HG02981 (cell line): ENCODE results near the gene SECTM1.
"Not testable (repeated sequence)": the region's sequence is repeated elsewhere in the genome, so short reads cannot be mapped to it uniquely, and the experiment has no call there.

Experiments used
- ATAC-seq: cut with Tn5 transposase; IDR thresholded peaks from one replicate; pipeline ENCODE4 v1.9.1; 2021; ENCODE audit warnings: mild to moderate bottlenecking, moderate library complexity; ENCODE audit not compliant: unreplicated experiment

The SECTM1 gene

DNA sequence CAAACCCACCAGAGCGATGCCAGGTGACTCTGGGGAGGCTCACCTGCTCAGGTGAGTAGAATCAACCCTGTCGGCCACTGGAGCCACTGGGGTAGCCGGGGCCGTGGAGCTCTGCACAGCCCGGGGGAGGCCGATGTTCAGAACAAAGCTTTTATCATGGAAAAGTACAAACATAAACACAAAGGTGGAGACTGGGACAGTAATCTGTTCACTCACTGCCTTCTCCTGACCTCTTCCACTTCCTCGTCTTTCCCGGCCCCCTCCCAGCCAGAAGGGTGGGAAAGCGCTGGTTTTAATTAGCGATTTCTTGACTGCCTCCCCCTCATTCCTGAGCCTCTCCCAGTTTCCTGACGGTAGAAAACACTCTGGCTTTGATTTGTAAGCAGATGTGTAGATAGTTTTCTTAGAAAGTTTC is 15.7 kb upstream of the SECTM1 start:
- ATAC-seq = no peak

DNA sequence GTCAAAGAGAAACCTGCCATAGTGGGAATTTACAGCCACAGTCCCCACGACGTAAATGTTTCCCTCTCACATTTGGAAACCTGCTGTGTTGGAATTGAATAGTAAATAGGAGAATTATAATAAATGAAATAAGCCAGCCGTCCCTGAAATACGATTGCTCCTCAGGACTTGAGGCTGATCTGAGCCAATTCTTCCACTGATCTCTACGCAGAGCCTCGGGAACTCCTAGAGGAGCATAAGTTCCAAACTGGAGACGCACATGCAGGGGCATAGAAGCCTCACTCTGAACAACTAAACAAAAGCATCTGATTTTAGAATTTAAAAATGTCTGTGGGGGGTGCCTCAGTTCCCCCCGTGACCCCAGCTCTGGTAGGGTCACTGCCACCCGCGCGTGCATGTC is 15.3 kb upstream of the SECTM1 start:
- ATAC-seq = no peak

DNA sequence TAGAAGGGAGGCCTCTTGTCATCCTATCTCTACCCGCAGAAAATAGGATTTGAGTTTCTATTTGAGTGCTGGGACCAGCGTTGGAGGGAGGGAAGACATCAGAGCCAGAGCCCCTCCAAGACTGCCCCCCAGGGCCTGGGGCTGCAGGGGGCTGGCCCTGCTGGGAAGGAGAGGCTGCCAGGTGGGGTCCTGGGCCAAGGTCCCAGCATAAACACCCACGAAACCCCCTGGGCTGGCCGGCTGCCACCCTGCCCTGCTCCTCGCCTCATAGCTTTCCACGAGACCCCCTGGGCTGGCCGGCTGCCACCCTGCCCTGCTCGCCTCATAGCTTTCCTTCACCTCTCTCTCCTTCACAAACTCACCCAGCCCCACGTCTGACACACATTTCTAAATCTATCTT is 14.9 kb upstream of the SECTM1 start:
- ATAC-seq = no peak

DNA sequence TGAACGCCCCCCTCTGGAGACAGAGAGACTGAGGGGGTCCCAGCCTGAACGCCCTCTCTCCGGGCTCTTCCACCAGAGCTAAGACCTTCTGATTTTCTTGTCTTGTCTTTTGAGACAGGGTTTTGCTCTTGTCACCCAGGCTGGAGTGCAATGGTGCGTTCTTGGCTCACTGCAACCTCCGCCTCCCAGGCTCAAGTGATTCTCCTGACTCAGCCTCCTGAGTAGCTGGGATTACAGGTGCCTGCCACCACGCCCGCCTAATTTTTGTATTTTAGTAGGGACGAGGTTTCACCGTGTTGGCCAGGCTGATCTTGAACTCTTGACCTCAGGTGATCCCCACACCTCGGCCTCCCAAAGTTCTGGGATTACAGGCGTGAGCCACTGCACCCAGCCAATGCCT is 14.4 kb upstream of the SECTM1 start:
- ATAC-seq = not testable (repeated sequence)

DNA sequence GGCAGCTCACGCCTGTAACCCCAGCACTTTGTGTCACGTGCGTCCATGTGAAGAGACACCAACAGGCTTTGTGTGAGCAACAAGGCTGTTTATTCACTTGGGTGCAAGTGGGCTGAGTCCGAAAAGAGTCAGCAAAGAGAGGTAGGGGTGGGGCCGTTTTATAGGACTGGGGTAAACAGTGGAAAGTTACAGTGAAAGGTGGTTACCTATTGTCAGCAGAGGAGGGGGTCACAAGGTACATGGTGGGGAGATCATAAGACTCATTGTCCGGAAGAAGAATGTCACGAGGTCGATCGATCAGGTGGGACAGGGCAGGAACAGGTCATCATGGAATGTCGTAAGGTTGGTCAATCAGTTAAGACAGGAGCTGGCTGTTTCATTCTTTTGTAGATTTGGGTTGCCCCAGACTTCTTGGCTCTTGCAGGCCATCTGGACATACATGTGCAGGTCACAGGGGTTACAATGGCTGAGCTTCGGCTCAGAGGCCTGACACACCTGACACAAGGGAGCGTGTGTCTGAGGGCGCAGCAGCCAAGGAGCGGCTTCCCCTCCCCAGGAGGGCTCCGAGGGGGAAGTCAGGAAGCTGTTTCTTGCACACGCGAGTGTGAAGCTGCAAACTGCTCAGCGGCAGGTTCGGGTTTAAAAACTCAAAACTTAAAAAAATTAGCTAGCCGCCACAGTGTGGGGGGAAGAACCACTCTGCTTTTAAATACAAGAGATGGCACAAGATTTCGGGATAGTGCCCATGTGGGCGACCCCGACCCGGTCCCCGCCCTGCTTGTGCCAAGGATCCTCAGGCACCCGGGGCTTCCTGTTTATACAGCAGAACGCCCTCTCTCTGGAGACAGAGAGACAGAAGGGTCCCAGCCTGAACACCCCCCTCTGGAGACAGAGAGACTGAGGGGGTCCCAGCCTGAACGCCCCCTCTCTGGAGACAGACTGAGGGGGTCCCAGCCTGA is 13.1 kb upstream of the SECTM1 start:
- ATAC-seq = no peak

DNA sequence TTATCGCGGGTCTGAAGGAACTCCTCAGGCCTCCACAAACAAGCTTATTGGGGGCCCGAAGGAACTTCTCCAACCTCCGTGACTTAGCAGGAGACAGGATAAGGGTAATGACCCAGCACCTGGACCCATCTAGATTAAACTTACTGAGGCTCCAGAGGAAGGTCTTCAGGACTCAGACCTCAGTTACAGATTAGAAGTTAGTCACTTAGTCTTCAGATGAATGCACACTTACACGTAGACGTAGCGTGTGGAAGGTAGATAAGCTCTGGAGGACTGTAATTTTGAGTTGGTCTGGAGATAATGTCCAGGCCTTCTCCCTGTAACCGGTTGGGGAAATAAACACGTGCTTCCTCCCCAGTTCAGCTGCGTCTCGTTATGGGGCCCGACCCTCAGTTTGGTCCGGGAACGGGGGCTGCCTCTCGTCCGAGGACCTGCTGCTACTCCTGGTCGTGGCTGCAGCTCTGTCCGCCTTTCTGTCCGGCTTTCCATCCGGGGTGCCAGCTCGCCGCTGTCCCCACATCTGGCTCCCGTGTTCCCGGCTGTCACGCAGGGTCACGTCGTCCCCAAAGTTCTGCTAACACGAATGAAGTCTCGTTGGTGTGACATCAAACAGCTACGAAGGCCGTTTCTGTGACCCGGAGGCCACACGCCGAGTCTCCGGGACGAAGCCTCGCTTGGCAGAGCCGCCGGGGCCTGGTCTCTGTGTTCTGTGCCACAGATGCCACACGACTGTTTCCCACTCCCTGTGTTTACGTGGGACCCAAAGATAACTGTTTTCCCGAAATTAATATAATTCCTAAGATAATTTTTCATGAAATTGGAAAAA is 11.8 kb upstream of the SECTM1 start:
- ATAC-seq = no peak

DNA sequence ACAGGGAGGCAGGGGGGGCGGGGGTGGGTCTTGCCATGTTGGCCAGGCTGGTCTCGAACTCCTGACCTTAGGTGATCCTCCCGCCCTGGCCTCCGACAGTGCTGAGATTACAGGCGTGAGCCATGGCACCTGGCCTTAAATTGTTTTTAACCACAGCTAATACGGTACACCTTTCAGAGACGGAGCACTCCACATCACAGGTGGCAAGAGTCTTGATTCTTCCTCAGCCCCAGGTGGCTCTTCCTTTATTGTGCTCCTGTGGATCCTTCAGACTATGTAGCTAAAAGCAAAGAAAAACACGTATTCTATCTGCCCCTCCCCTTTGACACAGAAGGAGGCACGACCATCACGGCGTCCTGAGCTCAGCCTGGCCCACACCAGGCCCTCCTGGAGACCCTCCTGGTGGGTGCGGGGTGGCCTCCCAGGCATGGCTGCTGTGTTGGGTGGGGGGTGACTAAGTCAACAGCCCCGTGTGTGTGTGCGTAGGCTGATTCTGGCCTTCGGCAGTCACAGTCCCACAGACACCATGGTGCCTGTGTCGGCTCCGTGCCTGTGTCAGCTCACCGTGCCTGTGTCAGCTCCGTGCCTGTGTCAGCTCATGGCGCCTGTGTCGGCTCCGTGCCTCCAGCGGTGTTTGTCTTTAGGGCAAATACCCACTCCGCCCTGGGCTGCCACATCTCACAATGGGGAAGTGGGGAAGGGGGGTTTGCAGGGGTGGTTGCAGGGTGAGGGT is 10.8 kb upstream of the SECTM1 start:
- ATAC-seq = no peak

DNA sequence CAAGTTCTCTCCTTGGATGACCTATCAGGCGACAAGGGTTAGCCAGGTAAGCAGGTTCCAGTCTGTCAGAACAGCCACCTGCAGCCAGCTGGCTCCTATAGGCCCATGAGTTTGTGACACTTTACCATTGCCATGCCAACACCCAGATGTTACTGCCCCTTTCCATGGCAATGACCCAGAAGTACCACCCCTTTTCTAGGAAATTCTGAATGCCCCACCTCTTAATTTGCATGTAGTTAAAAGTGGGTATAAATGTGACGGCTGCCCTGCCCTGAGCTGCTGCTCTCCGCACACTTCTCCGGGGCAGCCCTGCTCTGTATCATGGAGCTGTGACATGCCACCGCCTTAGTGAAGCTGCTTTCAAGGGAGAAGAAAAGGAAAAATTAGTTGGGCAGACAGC is 10.0 kb upstream of the SECTM1 start:
- no peak for ATAC-seq

DNA sequence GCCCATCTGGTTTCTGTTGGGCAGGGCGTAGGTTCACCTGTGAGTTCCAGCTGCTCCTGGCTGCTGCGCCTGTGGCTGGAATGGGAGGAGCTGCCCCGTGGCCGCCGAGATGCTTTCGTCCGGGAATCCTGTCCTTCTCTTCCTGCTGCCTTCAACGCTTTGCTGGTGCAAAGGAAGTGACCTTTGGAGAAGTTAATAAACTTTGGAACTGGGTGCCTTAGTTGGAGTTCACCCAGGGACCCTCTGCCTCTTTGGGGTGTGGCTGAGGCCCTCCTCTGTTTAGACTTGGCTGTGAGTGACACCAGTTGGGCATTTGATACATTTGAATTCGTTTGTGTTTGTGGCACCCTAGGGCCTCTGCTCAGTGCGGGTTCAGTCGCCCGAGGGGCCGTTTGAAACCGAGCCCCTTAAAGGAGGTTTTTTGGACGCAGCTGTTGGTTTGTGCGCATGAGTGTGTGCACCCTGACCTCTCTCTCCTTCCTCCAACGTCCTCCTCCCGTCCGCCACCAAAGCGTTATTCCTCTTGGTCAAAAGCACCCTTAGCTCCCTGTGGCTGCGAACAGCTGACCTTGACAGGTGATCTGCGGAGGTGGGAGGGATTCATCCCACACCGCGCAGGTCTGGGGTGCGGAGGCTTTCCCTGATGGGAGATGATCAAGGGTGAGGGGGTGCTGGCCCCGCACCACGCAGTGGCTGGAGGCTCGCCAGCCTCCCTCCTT is 9.0 kb upstream of the SECTM1 start:
- no peak for ATAC-seq

DNA sequence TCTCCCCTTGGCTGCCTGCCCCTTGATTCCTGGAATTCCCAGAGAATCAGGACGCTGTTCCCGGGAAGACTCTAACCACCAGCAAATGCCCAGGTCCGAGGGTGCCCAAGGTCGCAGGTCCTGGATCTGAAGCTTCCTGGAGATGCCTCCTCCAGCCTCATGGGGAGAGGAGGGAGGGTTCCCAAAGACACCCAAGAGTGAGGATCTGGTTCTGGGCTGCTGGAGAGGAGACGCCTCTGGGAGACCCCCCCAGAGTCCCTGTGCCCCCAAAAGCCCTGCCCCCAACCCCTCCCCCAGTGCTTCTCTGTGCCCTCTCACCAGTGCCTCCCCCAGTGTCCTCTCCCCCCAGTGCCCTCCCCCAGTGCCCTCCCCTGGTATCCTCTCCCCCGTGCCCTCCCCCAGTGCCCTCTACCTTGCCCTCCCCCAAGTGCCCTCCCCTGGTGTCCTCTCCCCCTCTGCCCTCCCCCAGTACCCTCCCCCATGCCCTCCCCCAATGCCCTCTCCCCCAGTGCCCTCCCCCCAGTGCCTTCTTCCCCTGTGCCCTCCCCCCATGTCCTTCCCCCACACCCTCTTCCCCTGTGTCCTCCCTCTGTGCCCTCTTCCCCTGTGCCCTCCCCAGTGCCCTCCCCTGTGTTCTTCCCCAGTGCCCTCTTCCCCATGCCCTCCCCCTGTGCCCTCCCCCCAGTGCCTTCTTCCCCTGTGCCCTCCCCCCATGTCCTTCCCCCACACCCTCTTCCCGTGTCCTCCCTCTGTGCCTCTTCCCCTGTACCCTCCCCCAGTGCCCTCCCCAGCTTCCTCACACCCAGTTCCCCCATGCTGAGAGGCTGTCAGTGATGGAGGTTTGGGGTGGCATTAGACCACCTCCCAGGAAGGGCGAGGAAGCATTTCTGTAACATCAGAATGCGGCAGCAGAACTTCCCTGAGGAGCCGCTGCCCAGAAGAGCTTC is 6.3 kb upstream of the SECTM1 start:
- no peak for ATAC-seq

DNA sequence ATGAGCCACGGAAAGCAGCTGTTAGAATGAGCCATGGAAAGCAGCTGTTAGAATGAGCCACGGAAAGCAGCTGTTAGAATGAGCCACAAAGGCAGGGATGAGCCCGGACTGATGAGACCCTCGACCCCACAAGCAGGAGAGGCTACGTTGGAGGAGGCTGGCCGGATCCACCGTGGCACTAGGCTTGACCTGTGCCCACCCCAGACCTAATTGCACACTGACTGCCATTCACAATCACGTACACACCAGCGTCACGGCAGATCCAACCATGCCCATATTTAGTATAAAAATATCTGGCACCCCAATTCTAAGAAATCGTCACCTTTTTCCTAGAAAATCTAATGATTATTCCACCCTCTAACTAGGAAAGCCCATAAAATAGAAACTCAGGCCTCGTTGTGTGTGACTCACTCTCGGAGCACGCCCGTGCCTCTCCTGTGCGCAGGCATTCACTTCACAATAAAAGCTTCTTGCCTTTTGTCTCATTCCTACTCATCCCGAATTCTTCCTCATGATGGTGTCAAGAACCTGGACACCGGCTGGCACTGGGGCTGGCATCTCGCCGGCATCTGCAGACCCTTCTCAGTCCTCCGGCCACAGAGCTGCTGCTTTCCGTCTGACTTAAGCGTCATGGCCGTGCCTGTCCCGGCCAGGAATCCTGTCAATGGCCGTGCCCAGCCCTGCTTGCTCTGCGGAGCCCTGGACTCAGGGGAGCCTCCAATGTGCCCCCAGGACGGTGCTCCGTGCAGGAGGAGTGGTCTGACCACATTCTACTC is 5.5 kb upstream of the SECTM1 start:
- no peak for ATAC-seq

DNA sequence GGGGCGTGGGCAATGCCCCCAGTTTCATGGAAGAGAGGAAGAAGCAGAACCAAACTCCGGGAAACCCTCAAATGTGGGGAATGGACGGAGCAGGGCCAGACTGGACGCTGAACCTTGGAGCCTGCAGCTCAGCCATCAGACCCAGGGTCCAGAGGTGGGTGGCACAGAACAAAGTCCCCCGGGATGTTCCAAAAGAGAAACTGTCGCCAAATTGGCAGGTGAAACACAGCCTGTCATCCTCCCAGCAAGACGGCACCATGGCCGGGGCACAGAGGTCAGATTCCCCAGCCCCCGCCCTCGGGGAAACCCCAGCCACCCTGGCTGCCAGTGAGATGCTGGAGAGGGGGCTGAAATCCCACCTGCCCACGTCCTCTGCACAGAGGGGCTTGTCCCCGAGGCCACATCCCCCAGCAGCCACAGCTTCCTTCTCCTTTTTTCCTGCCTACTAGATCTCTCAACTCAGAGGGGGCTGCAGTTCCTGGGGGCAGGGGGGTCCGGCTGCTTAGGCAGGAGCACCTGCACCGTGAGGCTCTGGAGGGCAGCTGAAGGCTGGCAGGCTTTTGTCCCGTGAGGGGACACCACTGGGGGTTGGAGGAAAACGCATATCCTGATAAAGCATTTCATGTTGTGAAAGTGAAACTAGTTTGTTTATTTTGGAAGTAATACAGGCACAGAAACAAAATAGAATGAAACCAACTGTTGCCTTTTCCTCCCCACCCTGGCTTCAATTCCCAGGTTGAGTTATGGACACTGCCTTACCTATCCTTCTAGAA is 1.2 kb upstream of the SECTM1 start:
- no peak for ATAC-seq

DNA sequence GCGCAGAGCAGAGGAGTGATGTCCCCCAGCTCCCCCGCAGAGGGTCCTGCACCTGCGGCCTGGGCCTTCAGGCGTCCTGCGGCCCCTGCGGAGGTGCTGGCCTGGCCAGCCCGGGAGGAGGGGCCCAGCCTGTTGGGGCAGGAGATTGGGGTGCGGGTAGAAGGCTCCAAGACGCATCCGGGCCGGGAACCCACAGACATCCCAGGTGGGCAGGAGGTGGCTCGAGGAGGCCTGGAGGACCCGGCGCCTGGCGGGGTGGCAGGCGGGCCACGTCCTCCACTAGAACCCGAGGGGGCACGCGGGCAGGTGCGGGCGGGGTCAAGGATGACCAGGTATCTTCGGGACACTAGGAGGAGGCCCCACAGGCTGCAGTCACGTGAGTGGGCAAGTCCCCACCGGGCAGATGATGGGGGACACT is 647 bp upstream of the SECTM1 start:
- ATAC-seq = no peak

DNA sequence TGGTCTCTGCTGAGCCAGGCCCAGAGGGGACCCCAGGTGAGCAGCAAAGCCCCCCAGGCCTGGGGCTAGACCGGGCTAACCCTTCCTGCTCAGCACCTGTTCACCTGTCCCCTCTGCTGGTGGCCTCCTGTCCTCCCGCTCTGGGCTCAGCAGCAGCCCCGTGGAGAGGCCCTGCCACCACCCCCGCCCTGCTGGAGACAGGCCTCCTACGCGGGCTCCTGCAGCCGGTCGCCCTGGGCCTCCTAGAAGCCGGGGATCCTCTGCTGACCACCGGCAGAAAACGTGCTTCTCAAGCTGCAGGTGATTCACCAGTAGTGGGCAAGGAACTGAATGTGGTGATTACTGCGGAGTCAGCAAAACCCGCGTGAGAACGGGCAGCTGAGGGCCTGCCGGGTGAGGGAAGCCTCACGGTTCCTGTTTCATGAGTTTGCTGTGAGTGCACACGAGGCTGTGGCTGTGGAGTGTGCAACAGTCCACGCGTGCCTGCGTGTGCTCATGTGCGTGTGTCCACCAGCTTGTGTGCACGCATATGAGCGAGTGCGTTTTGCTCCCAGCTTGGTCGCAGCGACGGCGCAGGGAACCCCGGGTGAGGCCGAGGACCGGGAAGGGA is 792 bp downstream of the SECTM1 start:
- no peak for ATAC-seq

DNA sequence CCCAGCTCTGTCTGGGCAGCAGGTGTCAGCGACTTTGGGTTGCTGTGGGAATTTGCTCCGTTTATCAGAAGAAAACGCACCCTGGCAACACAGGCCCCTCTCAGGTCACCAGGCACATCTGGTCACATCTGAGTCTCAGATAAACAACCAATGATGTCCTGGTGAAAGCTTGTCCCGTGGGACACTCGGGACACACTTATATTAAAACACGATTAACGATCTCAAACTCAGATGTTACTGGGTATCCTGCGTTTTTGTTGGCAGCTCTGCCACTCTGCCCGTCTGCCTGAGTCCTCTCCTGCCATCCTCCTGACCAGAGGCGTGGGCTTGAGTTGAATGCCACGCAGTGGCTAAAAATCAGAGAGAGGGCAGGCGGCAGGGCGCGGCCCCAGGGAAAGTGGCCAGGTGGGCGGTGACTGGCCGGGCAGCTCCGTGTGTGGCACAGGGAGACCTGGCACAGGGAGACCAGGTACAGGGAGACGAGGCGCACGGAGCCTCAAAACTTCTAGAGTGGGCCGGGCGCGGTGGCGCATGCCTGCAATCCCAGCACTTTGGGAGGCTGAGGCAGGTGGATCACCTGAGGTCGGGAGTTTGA is 2.1 kb downstream of the SECTM1 start:
- ATAC-seq = no peak

DNA sequence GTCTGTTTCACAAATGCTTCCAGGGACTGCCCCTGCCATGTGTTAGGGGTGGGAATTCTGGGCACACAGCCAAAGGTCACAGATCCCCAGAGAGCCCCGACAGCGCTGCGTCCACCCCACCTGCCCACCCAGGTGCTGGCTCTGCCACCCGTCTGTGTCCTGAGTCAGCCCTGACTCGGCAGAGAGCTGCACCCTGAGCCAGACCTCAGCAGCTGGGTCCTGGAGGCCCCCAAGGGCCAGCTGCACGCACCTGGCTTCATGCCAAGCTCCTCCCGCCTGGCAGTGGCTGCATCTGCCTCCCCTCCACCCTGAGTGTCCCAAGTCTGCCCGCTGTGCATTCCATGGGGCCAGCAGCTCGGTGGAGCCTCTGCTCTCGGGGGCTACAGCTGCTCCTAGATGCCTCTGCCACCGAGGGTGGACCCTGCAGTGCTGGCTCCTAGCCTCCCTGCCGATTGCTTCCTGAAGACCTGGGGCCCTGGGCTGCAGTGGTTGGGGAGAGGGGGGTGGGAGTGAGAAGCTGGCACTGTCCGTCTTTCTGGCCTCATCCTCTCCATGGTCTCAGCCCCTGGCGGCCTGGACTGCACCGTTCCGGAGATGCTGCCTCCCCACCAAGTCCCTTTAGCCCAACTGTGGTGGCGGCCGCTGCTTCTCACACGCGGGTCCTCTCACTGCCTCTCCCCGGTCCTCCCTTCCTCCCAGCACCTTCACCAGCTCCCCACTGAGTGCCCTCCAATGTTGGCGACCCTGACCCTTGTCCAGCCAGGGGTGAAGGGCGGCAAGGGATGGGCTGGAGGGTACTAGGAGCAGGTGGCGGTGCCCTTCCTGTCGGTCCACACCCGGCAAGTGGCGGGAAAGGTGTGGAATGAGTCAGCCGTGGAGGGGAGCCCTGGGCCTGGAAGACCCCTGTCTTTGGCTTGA is 3.0 kb downstream of the SECTM1 start:
- no peak for ATAC-seq
